ENCODE data around the gene ADK.

GRCh38 chr10:74437822-74438221, 286.8 kb downstream of the ADK start:
- no peak for TF ChIP-seq POLR2AphosphoS5 (IDR thresholded peaks at IDR 0.05; ENCODE audit: low read depth)
- TF ChIP-seq, protein P1, sequence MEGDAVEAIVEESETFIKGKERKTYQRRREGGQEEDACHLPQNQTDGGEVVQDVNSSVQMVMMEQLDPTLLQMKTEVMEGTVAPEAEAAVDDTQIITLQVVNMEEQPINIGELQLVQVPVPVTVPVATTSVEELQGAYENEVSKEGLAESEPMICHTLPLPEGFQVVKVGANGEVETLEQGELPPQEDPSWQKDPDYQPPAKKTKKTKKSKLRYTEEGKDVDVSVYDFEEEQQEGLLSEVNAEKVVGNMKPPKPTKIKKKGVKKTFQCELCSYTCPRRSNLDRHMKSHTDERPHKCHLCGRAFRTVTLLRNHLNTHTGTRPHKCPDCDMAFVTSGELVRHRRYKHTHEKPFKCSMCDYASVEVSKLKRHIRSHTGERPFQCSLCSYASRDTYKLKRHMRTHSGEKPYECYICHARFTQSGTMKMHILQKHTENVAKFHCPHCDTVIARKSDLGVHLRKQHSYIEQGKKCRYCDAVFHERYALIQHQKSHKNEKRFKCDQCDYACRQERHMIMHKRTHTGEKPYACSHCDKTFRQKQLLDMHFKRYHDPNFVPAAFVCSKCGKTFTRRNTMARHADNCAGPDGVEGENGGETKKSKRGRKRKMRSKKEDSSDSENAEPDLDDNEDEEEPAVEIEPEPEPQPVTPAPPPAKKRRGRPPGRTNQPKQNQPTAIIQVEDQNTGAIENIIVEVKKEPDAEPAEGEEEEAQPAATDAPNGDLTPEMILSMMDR (conservative IDR thresholded peaks at IDR 0.05; ENCODE audit: low read depth in 2 of 2), result no peak
